Left ventricle myocardium inferior (tissue), 1 donor: ENCODE measurements around the gene FITM1. TPM values are rescaled to one million over a fixed set of nuclear protein-coding genes. Genes with fewer than 3 reads are reported as not detected.

Experiments
- DNase-seq: peaks from one replicate; pipeline ENCODE4 v3.0.0-alpha.2; 2020
- H3K27ac ChIP-seq: fragments of 200-600 bp; replicated peaks from 2 replicates; pipeline ENCODE4 v1.8.0; 2021
- H3K27me3 ChIP-seq: fragments of 200-600 bp; 2 replicates; pipeline ENCODE4 v1.8.0; 2021; ENCODE audit warnings: low read depth
- H3K36me3 ChIP-seq: fragments of 200-600 bp; 2 replicates; pipeline ENCODE4 v1.8.0; 2021
- H3K4me1 ChIP-seq: fragments of 200-600 bp; 2 replicates; pipeline ENCODE4 v1.8.0; 2021
- H3K4me3 ChIP-seq: fragments of 200-600 bp; 2 replicates; pipeline ENCODE4 v1.8.0; 2021; ENCODE audit warnings: mild to moderate bottlenecking, moderate library complexity
- H3K9me3 ChIP-seq: fragments of 200-600 bp; replicated peaks from 2 replicates; pipeline ENCODE4 v1.8.0; 2021
- intact Hi-C: fragments of 100-400 bp; cut with micrococcal nuclease; formaldehyde crosslinking; loops from one replicate; pipeline ENCODE4 v1.11.0; 2022
- total RNA-seq: library from RNA; stranded (reverse); fragmentation: NEBNext Ultra II Directional; extraction: Animal tissue kit (Norgen Biotek cat#: 25700); gene quantifications from one replicate; pipeline ENCODE4 v1.2.1, GENCODE V29; 2021
- TF ChIP-seq, protein P1 (sequence below): fragments of 200-600 bp; IDR thresholded peaks from 2 replicates; pipeline ENCODE4 v1.8.0; 2021; ENCODE audit warnings: antibody characterized with exemption, mild to moderate bottlenecking, borderline replicate concordance
- donor health status: DM: no; HTN: yes; CAD: no; lungs with severe emphysema.

FITM1 gene
- total RNA-seq, 1 donor from 2014 or later: 148 TPM

DNA sequence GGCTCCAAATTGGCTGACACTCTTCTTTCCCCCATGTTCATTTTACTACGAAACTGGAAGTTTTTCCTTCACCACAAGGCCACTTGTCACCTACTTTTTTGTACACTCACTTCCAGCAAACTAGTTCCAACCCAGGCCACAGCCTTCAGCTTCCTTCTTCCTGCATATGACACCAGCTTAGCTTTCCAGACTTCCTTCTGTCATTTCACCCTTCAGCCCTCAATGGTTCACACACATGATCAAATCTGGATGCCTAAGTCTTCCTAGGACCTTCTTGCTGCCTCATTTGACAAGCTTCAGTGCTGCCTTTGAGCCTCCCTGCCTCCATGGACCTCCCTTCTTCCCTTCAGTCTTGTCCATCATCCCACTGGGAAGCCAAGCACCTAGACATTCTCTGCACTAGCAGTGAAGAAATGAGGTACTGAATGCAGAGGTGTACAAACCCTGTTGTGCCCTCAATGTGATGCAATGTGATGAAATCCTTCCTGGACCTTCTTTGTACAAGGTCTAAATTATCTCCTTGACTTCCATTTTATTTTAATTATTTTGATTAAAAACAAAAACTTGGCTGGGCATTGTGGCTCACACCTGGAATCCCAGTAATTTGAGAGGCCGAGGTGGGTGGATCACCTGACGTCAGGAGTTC lies 37.1 kb downstream of the FITM1 start:
- TF ChIP-seq, protein P1, sequence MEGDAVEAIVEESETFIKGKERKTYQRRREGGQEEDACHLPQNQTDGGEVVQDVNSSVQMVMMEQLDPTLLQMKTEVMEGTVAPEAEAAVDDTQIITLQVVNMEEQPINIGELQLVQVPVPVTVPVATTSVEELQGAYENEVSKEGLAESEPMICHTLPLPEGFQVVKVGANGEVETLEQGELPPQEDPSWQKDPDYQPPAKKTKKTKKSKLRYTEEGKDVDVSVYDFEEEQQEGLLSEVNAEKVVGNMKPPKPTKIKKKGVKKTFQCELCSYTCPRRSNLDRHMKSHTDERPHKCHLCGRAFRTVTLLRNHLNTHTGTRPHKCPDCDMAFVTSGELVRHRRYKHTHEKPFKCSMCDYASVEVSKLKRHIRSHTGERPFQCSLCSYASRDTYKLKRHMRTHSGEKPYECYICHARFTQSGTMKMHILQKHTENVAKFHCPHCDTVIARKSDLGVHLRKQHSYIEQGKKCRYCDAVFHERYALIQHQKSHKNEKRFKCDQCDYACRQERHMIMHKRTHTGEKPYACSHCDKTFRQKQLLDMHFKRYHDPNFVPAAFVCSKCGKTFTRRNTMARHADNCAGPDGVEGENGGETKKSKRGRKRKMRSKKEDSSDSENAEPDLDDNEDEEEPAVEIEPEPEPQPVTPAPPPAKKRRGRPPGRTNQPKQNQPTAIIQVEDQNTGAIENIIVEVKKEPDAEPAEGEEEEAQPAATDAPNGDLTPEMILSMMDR: no peak
- DNase-seq: no peak
- H3K27ac ChIP-seq: no peak overlapping the region
- no peak overlapping the region for H3K4me3 ChIP-seq
- H3K36me3 ChIP-seq: peaks cover 67% of the 10 kb centered on the region
- intact Hi-C loops: no loop called here
- no peaks in the 10 kb centered on the region for H3K9me3 ChIP-seq
- no peaks in the 10 kb centered on the region for H3K27me3 ChIP-seq
- H3K4me1 ChIP-seq: peaks cover 34% of the 10 kb centered on the region

DNA sequence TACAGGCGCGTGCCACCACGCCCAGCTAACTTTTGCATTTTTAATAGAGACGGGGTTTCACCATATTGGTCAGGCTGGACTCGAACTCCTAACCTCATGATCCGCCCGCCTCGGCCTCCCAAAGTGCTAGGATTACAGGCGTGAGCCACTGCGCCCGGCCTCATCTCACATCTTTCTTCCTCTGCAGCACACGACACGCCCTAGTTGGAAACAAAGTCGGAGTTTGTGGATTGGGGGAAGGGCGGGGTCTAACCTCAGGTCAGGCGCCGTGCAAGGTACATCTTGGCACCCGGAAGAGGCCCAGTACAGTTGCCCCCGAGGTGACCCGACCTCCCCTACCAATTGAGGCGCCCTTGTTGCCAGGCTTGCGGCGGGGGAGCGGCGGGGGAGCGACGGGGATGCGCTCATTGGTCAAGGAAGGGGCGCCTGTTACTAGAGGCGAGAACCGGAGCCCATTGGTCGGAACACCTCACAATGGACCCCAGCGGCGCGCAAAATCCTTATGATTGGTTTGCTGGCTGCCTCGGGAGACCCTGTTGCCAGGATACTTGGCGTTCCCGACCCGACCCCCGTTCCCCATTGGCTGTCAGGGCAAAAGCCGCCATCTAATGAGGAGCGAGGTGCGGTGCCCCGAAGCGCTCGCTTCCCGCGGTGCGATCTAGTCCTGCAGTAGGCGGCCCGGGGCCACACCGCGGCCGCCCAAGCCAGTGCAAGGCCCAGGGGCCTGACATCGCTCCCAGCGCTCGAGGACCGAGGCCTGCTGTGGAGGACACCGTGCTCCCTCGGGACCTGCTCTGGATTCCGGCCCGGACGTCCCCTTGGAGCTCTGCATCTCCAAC lies 41.2 kb downstream of the FITM1 start, which contains the start of gene REC8:
Gene REC8, plus strand, starts transcription at position 659 of the 839 bp plus-strand sequence. CDS start 473 bp downstream, outside the sequence.
- Histone ChIP-seq H3K4me1 (peaks cover 13% of the 10 kb centered on the region), H3K27me3 (no peaks in the 10 kb centered on the region), H3K27ac (no peak within 1 kb of the TSS), H3K4me3 (peak within 1 kb of the TSS; percentile 56), H3K36me3 (peaks cover 34% of the 10 kb centered on the region), H3K9me3 (no peaks in the 10 kb centered on the region)
- intact Hi-C loops: no loop called here
- DNase-seq: peak; percentile 61
- TF ChIP-seq, protein P1: no peak

DNA sequence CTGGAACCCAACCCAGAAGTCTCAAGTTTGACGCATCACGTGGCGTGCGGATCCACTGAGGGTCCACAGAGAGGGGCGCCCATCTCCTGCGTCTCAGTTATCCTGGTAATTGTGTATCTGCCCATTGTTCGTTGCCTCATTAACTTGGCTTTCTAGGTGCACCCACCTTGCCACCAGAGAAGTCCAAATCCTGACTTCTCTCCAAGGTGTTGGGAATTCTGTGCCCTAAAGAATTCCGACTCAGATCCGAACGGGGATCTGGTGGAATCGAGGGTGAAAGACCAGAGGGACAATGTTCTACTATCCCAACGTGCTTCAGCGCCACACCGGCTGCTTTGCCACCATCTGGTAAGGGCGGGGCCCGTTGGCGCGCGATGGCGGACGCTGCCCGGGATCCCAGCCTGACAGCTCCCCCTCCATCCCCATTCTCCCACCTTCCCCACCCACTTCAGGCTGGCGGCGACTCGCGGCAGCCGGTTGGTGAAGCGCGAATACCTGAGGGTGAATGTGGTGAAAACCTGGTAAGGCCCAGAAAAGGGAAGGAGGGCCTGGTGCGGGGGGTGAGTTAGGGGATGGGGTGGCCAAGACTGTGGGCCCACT lies 41.9 kb downstream of the FITM1 start:
- H3K4me1 ChIP-seq: peaks cover 13% of the 10 kb centered on the region
- H3K27ac ChIP-seq: no peak overlapping the region
- no peak for DNase-seq
- no peaks in the 10 kb centered on the region for H3K27me3 ChIP-seq
- peak overlapping the region; percentile 56 for H3K4me3 ChIP-seq
- intact Hi-C loops: no loop called here
- TF ChIP-seq, protein P1: no peak
- no peaks in the 10 kb centered on the region for H3K9me3 ChIP-seq
- peaks cover 34% of the 10 kb centered on the region for H3K36me3 ChIP-seq

DNA sequence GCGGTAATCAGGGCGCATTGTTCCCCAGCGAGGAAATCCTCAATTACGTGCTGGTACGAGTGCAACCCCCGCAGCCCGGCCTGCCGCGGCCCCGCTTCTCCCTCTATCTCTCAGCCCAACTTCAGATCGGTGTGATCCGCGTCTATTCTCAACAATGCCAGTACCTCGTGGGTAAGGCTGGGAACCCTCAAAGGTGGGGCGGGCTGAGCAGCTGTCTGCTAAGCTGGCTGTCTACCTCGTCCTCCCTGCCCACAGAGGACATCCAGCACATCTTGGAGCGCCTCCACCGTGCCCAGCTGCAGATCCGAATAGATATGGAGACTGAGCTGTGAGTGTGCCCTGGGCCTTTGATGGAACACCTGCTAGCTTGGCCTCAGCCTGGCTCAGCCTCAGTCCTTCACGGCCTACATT lies 42.4 kb downstream of the FITM1 start:
- Histone ChIP-seq H3K4me1 (peaks cover 13% of the 10 kb centered on the region), H3K4me3 (no peak overlapping the region), H3K9me3 (no peaks in the 10 kb centered on the region), H3K27me3 (no peaks in the 10 kb centered on the region), H3K36me3 (peaks cover 34% of the 10 kb centered on the region), H3K27ac (no peak overlapping the region)
- intact Hi-C loops: no loop called here
- TF ChIP-seq, protein P1: no peak
- DNase-seq: no peak

DNA sequence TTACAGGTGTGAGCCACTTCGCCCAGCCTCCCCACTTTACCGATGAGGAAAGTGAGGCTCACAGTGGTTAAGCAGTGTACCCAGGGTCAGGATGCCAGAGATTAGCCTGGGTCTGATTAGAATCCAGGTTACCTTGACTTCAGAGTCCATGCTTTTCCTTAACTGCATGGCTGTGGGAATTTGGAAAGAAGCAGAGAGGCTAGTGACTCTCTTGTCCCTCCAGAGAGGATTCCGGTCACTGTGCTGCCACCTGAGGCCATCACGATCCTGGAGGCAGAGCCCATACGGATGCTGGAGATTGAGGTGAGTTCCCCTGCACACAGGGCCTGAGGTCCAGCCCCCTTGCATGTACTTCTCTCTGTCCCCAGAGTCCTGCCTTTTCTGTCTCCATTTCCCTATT lies 46.1 kb downstream of the FITM1 start:
- H3K36me3 ChIP-seq: peaks cover 44% of the 10 kb centered on the region
- peaks cover 25% of the 10 kb centered on the region for H3K4me1 ChIP-seq
- DNase-seq: no peak
- TF ChIP-seq, protein P1: no peak
- H3K9me3 ChIP-seq: no peaks in the 10 kb centered on the region
- no peak overlapping the region for H3K27ac ChIP-seq
- intact Hi-C loops: no loop called here
- no peak overlapping the region for H3K4me3 ChIP-seq
- H3K27me3 ChIP-seq: no peaks in the 10 kb centered on the region
